NCI-H2227 (cell line): Measurements from ENCODE around the gene NLRP5.
"Not testable (repeated sequence)": the region's sequence is repeated elsewhere in the genome, so short reads cannot be mapped to it uniquely, and the experiment has no call there.

Experiments
- DNase-seq: peaks from one replicate; lab custom pipeline; 2025; ENCODE audit not compliant: unreplicated experiment; lab: John Stamatoyannopoulos, UW

Gene NLRP5

GRCh38 chr19:56098237-56098636 is 111.7 kb downstream of the NLRP5 start:
- not testable (repeated sequence) for DNase-seq

- DNase-seq = no peak
Observed at GRCh38 chr19:56098731-56099568, 112.4 kb downstream of the NLRP5 start.

GRCh38 chr19:56099638-56100539 is 113.3 kb downstream of the NLRP5 start:
- no peak for DNase-seq

- no peak for DNase-seq
Observed at GRCh38 chr19:56101095-56101494, 114.5 kb downstream of the NLRP5 start.

GRCh38 chr19:56101746-56102535 is 115.4 kb downstream of the NLRP5 start:
- no peak for DNase-seq

DNA sequence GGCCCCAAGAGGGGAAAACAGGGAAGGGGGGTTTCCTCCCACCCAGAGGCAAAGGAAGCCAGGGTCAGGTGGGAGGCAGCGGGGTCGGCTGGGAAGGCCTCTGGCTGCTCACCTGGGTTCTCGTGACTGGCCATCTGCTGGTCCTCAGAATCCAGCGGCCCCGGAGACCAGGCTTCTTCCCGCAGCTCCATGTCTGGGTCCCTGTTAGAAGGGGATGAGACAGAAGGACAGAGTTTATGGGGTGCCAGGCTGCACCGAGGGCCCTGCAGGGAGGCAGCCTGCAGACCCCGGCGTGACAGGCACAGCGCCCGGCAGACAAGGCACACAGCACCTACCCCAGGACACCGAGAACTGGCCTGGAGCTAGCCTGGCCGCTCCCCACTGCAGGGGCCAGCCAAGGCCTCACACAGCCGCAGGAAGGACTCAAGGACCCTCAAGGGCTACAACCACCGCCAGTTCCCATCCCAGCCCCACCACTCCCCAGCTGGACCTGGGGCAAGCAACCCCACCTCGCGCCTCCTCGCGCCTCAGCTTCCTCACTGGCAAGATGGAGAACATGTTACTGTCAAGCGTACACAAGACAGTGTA is 116.5 kb downstream of the NLRP5 start:
- DNase-seq = no peak

GRCh38 chr19:56104423-56104822 is 117.8 kb downstream of the NLRP5 start:
- no peak for DNase-seq

DNA sequence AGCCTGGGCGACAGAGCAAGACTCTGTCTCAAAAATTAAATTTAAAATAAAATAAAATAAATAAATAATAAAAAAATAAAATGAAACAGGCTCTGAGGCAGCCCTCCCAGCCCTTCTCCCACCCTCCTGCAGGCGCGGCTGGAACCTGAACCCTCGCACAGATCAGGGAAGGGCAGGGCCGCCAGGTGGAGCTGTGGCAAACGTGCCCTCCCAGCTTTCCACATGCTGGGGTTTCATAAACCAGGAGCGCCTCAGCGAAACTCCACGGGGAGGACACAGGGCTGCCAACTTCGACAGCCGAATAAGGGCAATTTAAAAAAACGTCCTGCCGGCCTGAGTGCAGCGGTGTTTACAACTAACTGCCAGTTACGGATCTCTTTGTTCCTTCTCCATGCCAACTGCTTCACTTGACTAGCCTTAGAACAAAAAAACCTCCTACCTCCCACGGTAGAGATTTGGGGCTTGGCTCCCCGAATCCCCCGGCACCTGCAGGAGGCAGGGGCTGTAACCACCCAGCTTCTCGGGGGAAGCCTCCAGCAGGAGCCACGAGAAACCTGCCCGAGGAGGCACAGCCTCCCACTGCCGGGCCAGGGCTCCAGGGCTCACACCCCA is 118.6 kb downstream of the NLRP5 start:
- DNase-seq = no peak

DNA sequence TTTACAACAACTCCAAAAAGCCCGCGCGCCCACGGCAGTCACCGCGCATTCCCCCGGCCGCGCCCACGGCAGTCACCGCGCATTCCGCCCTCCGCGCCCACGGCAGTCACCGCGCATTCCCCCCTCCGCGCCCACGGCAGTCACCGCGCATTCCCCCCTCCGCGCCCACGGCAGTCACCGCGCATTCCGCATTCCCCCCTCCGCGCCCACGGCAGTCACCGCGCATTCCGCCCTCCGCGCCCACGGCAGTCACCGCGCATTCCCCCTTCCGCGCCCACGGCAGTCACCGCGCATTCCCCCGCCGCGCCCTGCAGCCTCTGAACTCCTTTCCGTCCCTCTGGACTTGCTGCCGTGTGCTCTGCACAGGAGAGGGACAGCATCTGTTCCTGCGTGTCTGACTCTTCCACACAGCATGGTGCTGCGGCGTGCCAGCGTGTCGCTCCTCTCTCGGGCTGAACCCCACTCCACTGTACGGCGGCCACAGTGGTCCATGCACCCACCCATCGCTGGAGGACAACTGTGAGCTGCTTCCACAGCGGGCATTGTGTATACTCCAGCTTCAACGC is 119.3 kb downstream of the NLRP5 start:
- not testable (repeated sequence) for DNase-seq

- DNase-seq = no peak
Observed at GRCh38 chr19:56106397-56106849, 119.8 kb downstream of the NLRP5 start.

- no peak for DNase-seq
Observed at GRCh38 chr19:56106993-56107392, 120.4 kb downstream of the NLRP5 start.

GRCh38 chr19:56107626-56108351 is 121.2 kb downstream of the NLRP5 start:
- DNase-seq = no peak

DNA sequence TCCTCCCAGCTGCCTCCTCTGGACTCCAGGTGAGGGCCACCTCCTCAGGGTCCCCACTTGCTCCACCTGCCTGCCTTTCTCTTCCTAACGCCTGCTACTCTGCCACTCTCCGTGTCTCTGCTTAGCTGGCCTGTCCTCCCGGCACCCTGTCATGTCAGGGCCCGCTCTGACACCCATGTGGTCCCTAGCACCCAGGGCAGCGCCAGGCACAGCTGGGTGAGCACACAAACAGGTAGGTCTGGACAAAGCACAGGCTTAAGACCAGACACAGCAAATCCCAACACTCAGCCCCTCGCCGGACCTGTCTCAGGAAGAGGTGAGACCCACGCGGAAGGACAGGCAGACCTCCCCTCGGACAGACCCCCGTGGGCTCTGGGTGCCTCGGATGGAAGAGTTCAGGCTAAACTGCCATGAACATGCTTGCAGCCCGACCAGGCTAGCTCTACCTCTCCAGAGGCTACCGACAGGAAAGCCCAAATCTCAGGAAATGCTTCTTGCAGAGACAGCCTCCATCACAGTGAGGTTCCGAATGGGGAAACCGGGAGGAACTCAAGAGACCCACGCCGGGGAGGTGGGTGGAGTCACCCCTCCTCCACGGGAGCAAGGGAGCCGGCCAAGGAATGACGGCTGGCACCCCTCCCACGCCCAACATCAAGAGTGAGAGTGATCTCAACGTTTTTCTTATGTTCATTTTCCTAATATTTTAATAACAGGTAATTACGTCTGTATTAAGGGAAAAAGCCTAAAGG is 122.0 kb downstream of the NLRP5 start:
- DNase-seq = no peak

DNA sequence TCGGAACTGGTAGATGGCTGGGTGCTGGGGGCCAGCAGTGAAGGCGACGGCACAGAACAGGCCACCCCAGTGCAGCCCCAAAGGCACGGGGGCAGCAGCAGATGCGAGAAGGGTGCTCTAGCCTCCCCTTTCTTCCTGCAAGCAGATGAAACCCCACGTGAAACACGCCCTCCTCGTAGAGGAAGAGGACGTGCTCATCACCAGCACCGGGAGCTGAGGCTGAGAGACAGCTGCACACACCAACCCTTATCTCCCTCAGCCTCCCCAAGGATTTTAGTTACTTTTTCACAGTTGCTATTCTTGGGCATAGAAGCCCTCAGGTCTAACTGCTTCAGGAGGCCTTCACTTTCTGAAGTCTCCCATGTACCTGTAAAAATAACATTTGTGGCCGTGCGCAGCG is 122.7 kb downstream of the NLRP5 start:
- no peak for DNase-seq

GRCh38 chr19:56110515-56111448 is 124.2 kb downstream of the NLRP5 start:
- DNase-seq = peak; percentile 28
